ENCODE measurements around the gene FAM234B. TPM values are rescaled to one million over a fixed set of nuclear protein-coding genes. Genes with fewer than 3 reads are reported as not detected.

The FAM234B gene, protein sequence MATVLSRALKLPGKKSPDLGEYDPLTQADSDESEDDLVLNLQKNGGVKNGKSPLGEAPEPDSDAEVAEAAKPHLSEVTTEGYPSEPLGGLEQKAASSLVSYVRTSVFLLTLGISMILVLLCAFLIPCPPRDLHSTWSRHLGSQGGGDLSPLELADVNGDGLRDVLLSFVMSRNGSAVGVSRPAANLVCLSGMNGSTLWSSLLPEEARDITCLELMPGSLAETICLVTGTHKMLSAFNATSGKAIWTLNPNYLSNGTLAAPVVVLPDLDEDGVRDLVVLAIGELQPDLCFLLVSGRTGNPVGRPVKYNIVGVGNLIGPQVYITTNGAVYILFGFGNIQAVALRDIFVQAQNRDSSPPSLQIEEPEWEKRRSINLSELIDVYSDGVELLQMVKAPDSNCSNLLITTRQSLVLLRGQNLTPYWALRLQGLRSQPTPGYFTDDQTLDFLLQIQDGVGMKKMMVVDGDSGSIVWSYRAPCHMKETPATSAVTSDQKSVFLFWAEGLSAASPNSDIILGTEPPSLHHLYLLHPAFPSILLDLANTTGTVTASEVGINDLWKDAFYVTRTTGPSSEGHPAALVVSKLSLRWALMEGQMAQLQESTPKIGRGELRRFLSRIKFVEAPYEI
- 10 to 100 TPM in 1 of 2 donors, 1 to 10 TPM in 1; 9.7 to 14.7 TPM for total RNA-seq

DNA sequence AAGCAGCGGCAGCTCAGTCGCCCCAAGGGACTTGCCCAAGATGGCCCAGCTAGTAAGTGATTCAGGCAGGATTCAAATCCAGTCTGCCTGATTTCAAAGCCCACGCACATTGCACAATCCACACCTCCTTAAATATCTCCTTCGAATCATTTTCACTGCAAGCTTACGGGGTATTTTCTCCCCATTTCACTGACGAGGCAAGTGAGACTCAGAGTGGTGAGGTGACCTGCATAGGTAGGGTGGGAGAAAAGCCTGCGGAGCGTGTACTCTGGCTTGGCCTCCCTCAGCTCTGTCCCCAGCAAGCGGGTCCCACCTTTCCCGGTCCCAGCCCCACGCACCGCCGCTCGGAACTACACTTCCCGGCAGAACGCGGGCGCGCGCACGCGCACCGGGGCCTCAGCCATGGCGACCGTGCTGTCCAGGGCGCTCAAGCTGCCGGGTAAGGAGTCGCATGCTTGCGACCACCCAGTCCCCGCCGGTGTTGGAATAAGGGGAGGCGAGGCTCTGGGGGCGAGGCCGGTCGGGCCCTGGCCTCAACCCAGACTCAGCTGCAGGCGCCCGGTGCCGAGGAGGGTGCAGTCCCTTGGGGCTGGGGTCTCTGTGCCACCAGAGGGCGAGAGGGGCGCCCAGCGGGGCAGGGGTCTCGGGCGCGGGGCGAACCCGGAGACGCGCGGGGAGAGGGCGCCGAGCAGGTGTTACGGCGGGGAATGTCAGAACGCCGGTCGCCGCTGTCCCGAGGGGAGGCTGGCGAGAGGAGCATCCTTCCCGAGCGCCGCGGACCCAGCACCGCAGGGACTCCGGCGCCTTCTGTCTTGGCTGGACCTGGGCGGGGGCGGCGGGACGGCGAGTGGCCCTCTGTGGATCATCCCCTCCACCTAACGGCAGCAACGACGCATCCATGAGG lies at the start of gene FAM234B:
Gene FAM234B (plus strand): TSS at position 380 of the 904 bp plus-strand sequence. CDS start 23 bp downstream, at position 403.
- peak within 1 kb of the TSS; percentile 88 for H3K4me3 Mint-ChIP-seq
- peaks cover 4% of the 10 kb centered on the region for H3K27me3 Mint-ChIP-seq
- peaks cover 5% of the 10 kb centered on the region for H3K4me1 Mint-ChIP-seq
- peak; percentile 82 for ATAC-seq (replicated peaks)
- peak within 1 kb of the TSS; percentile 70 for H3K27ac Mint-ChIP-seq
- no peaks in the 10 kb centered on the region for H3K9me3 Mint-ChIP-seq
- H3K36me3 Mint-ChIP-seq (ENCODE audit: low read depth) = no peaks in the 10 kb centered on the region

DNA sequence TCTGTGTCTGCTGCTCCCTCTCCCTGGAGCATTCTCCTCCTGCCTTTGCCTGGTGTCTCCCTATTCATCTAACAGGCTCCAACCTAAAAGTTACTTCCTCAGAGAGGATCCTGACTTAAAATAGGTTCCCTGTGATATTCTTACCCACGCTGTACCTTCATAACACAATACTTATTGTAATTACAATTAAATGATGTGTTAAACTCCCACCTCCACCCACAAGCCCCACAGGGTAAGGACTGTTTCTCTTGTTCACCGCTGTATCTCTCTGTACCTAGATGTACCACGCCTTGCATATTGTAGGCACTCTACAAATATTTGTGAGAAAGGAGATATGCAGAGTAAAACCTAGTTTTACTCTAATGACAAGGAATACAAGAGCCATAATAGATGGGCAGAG lies 49.1 kb upstream of the FAM234B start:
- Mint-ChIP-seq H3K4me3 (no peak overlapping the region), H3K36me3 (ENCODE audit: low read depth) (no peaks in the 10 kb centered on the region), H3K9me3 (no peaks in the 10 kb centered on the region), H3K27ac (no peak overlapping the region), H3K4me1 (peaks cover 16% of the 10 kb centered on the region), H3K27me3 (no peaks in the 10 kb centered on the region)
- ATAC-seq (replicated peaks) = no peak

DNA sequence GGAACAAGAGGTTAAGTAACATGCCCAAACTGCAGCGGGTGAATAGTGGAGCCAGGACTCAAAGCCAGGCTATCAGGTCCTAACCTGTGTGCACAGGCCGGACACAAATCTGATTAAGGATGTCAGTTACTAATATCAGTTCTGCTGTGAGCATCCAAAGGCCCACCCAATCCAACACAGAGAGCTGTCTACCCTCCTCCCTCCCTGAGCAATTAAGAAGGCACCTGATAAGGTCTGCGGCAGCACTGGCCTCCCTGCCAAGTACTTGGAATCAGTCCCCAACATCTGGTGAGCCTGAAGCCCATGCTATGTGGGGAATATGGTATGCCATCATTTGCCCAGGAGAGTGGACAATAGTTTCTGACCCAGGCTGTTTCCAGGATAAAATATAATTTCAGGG lies 48.0 kb upstream of the FAM234B start:
- Mint-ChIP-seq H3K4me3 (no peak overlapping the region), H3K9me3 (no peaks in the 10 kb centered on the region), H3K36me3 (ENCODE audit: low read depth) (no peaks in the 10 kb centered on the region), H3K27me3 (no peaks in the 10 kb centered on the region), H3K27ac (no peak overlapping the region), H3K4me1 (peaks cover 15% of the 10 kb centered on the region)
- ATAC-seq (replicated peaks) = no peak

DNA sequence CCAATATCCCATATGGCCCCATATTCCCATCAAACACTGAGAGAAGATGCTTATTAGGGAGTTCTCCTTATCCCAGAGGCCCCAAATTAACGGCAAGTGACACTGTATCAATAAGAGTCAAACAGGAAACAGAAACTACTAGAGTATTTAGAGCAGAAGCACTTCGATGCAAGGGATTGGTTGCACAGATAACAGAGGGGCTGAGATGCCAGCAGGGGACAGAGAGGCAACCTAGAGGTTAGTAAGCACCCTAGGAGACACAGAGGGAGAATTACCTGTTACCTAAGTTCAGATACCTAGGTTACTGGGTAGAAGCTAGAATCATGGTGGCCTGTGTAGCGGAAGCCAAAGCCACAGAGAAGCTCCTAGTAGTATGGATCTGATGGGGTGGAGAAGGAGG lies 47.0 kb upstream of the FAM234B start:
- no peak overlapping the region for H3K27ac Mint-ChIP-seq
- H3K27me3 Mint-ChIP-seq = no peaks in the 10 kb centered on the region
- H3K9me3 Mint-ChIP-seq = no peaks in the 10 kb centered on the region
- H3K4me1 Mint-ChIP-seq = peaks cover 16% of the 10 kb centered on the region
- H3K36me3 Mint-ChIP-seq (ENCODE audit: low read depth) = no peaks in the 10 kb centered on the region
- ATAC-seq (replicated peaks) = no peak
- H3K4me3 Mint-ChIP-seq = no peak overlapping the region

- Mint-ChIP-seq H3K4me1 (peaks cover 16% of the 10 kb centered on the region), H3K36me3 (ENCODE audit: low read depth) (no peaks in the 10 kb centered on the region), H3K27me3 (no peaks in the 10 kb centered on the region), H3K9me3 (no peaks in the 10 kb centered on the region), H3K27ac (no peak overlapping the region), H3K4me3 (no peak overlapping the region)
- no peak for ATAC-seq (replicated peaks)
Observed at GRCh38 chr12:12997734-12998133, 46.4 kb upstream of the FAM234B start.

DNA sequence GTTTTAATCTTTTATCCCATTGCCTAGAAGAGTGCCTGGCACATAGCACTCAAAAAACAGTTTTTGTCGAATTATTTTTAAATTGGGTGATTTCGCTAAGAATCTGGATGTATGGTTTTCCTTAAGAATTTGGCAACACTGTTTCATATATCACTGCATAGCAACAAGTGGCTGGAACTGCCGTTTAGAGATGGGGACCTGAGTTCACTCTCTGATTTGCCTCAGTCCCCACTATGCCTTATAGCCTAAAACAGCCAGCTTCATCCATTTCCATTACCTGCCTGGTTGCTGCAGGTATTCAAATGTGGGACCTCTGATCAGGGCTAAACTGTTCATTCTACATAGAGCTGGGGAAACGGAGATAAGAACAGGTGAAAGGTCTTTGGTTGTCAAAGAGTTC lies 45.9 kb upstream of the FAM234B start:
- peaks cover 13% of the 10 kb centered on the region for H3K4me1 Mint-ChIP-seq

GRCh38 chr12:12999271-12999958 lies 44.8 kb upstream of the FAM234B start:
- no peaks in the 10 kb centered on the region for H3K27me3 Mint-ChIP-seq
- no peaks in the 10 kb centered on the region for H3K9me3 Mint-ChIP-seq
- peaks cover 10% of the 10 kb centered on the region for H3K4me1 Mint-ChIP-seq
- H3K4me3 Mint-ChIP-seq = peak overlapping the region; percentile 80
- peak overlapping the region; percentile 51 for H3K27ac Mint-ChIP-seq
- no peaks in the 10 kb centered on the region for H3K36me3 Mint-ChIP-seq (ENCODE audit: low read depth)
- no peak for ATAC-seq (replicated peaks)

More for the DNA sequence above, 45.9 kb upstream of the FAM234B start:
- H3K27me3 Mint-ChIP-seq = no peaks in the 10 kb centered on the region
- H3K27ac Mint-ChIP-seq = no peak overlapping the region
- ATAC-seq (replicated peaks) = no peak
- no peaks in the 10 kb centered on the region for H3K9me3 Mint-ChIP-seq
- H3K4me3 Mint-ChIP-seq = no peak overlapping the region
- no peaks in the 10 kb centered on the region for H3K36me3 Mint-ChIP-seq (ENCODE audit: low read depth)

DNA sequence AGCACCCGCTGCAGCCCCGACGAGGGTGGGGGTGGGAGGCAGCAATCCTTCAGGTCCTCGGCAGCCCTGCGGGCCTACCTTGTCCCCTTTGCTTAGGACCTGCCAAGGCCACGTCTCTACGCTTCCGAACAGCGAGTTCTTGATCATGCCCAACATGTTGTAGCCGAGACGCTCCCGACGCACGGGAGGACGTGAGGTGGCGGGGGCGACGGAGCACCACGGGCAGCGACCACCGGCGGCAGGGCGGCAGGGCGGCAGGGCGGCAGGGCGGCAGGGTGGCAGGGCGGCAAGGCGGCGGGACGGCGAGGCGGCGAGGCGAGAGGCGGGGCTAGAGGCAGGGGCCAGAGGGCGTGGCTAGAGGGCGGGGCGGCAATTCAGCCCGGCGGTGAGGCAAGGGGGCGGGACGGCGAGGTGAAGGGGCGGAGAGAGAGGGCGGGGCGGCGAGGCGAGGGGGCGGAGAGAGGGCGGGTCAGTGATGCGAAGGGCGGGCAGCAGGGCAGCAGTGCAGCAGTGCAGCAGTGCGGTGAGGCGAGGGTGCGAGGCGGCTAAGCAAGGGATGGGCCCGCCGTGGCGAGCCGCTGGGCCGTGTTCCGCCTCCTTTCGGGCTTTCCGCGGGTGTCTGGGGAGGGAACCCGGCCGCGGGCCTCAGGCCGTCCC lies 44.1 kb upstream of the FAM234B start, which contains the start of gene HEBP1:
Gene HEBP1 (minus strand): TSS at position 307 of the 657 bp plus-strand sequence. CDS start 151 bp downstream, at position 156.
- Mint-ChIP-seq H3K27me3 (no peaks in the 10 kb centered on the region), H3K27ac (peak within 1 kb of the TSS; percentile 51), H3K9me3 (no peaks in the 10 kb centered on the region), H3K4me3 (peak within 1 kb of the TSS; percentile 80), H3K4me1 (peaks cover 10% of the 10 kb centered on the region), H3K36me3 (ENCODE audit: low read depth) (no peaks in the 10 kb centered on the region)
- peak; percentile 93 for ATAC-seq (replicated peaks)

DNA sequence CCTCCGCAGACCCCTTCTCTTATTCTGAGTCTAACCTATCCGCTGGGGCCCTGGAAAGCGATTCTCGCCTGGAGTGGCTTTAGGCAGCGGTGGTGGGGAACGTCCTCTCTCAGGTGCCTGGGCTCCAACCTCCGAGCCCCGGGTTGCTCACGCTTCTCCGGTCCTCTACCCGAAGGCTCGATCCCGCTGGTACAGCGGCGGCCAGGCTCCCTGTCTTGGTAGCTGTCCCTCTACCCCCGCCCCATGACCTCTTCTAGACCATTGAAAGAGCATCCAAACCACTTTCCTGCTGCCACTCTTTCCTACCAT lies 43.6 kb upstream of the FAM234B start:
- peak; percentile 51 for ATAC-seq (replicated peaks)
- Mint-ChIP-seq H3K4me1 (peaks cover 10% of the 10 kb centered on the region), H3K36me3 (ENCODE audit: low read depth) (no peaks in the 10 kb centered on the region), H3K27ac (peak overlapping the region; percentile 32), H3K27me3 (no peaks in the 10 kb centered on the region), H3K4me3 (peak overlapping the region; percentile 80), H3K9me3 (no peaks in the 10 kb centered on the region)

DNA sequence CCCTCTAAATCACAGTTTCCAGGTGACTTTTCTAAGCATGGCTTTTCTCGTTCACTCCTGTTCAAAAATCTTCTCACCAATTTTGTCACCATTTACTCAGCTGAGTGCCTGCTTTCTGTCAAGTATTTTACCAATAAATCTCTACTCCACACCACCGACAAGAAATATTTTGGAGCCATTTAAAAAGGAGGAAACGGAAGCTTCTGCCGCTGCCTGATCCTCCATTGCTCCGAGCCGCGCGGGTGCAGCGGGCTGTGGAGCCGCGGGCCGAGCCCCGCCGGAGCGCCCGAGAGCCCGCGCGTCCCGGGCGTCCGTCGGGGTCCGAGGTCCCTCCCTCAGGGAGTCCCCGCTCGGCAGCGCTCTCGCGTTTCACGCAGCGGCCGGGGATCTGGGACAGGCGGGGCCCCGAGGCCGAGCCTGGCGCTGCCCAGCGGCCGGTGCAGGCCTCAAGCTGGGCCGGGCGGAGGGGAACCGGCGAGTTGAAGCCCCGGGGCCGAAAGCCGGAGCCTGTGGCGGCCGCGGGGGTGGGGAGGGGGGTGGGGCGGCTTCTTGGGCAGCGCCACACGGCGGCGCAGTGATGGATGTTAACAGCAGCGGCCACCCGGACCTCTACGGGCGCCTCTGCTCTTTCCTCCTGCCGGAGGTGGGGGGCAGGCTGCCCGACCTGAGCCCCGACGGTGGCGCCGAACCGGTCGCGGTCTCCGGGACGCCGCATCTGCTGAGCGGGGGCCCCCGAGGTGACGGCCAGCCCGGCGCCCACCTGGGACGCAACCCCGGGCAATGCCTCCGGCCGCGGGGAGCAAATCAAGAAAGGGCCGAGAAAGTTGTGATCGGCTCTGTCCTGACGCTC lies 43.0 kb upstream of the FAM234B start:
- Mint-ChIP-seq H3K27me3 (no peaks in the 10 kb centered on the region), H3K4me3 (peak overlapping the region; percentile 84), H3K36me3 (ENCODE audit: low read depth) (no peaks in the 10 kb centered on the region), H3K27ac (peak overlapping the region; percentile 32), H3K9me3 (no peaks in the 10 kb centered on the region), H3K4me1 (peaks cover 10% of the 10 kb centered on the region)
- peak; percentile 17 for ATAC-seq (replicated peaks)

DNA sequence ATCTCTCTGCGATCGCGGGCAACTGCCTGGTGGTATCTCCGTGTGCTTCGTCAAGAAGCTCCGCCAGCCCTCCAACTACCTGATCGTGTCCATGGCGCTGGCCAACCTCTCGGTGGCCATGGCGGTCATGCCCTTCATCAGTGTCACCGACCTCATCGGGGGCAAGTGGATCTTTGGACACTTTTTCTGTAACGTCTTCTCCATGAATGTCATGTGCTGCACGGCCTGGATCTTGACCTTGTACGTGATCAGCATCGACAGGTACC lies 42.5 kb upstream of the FAM234B start:
- Mint-ChIP-seq H3K27ac (peak overlapping the region; percentile 64), H3K27me3 (no peaks in the 10 kb centered on the region), H3K4me1 (peaks cover 10% of the 10 kb centered on the region), H3K36me3 (ENCODE audit: low read depth) (no peaks in the 10 kb centered on the region), H3K4me3 (peak overlapping the region; percentile 84), H3K9me3 (no peaks in the 10 kb centered on the region)
- ATAC-seq (replicated peaks) = no peak

GRCh38 chr12:13002301-13003097 lies 41.7 kb upstream of the FAM234B start:
- Mint-ChIP-seq H3K27ac (no peak overlapping the region), H3K4me3 (peak overlapping the region; percentile 84), H3K36me3 (ENCODE audit: low read depth) (no peaks in the 10 kb centered on the region), H3K27me3 (no peaks in the 10 kb centered on the region), H3K4me1 (peaks cover 4% of the 10 kb centered on the region), H3K9me3 (no peaks in the 10 kb centered on the region)
- no peak for ATAC-seq (replicated peaks)

All from activated T-helper 17 cell treated with anti-CD3 and anti-CD28 coated beads, Interleukin-2, amount 50 U/mL, for 72 hours (primary cell).